ENCODE data around the gene ACTN4. TPM values are rescaled to one million over a fixed set of nuclear protein-coding genes. Genes with fewer than 3 reads are reported as not detected.
A peak's percentile ranks its signal among the peaks of the same experiment; 100 is the strongest.

ACTN4 gene
- total and polyA plus RNA-seq, 2 donors (not counting 1 experiment from before 2014, with no cell fraction given), result 108 to 164 TPM

- no peaks in the 10 kb centered on the region for H3K9me3 ChIP-seq (ENCODE audit: control extremely low read depth in 1 of 3, control insufficient read depth in 2 of 3, insufficient read depth in 1 of 3, low read length in 2 of 3)
- WGBS (ENCODE audit: insufficient coverage), result 83% methylated on average over 1 of the region's 8 CpGs
- H3K27me3 ChIP-seq (replicated peaks in 1 of 4; ENCODE audit: control extremely low read depth in 1 of 4, control insufficient read depth in 3 of 4, insufficient read depth in 4 of 4, low read length in 3 of 4), result no peaks in the 10 kb centered on the region
- peaks cover 23 to 34% of the 10 kb centered on the region in 2 donors for H3K4me1 ChIP-seq (ENCODE audit: control insufficient read depth in 2 of 2, insufficient read depth in 2 of 2, low read length in 2 of 2)
- peaks cover 74% of the 10 kb centered on the region for H3K79me2 ChIP-seq (ENCODE audit: control insufficient read depth, insufficient read depth, low read length)
- H2AFZ ChIP-seq (ENCODE audit: insufficient read depth, low read depth, low read length, poor library complexity, severe bottlenecking), result no peak overlapping the region
- Mint-ChIP-seq H3K4me3 (peak overlapping the region; percentile 90), H3K4me1 (peaks cover 52% of the 10 kb centered on the region), H3K27ac (peak overlapping the region; percentile 46), H3K9me3 (ENCODE audit: insufficient read depth) (no peaks in the 10 kb centered on the region), H3K27me3 (no peaks in the 10 kb centered on the region)
- no peak overlapping the region for H3K27ac ChIP-seq (ENCODE audit: low read length in 2 of 2)
- peak overlapping the region; percentile 83 for H3K4me2 ChIP-seq (replicated peaks; ENCODE audit: low read depth, low read length, poor library complexity, severe bottlenecking)
- no peak for TF ChIP-seq EZH2 (IDR thresholded peaks at IDR 0.05; ENCODE audit: borderline replicate concordance, insufficient read depth, low read depth, low read length, poor library complexity, severe bottlenecking)
- TF ChIP-seq, protein P1, sequence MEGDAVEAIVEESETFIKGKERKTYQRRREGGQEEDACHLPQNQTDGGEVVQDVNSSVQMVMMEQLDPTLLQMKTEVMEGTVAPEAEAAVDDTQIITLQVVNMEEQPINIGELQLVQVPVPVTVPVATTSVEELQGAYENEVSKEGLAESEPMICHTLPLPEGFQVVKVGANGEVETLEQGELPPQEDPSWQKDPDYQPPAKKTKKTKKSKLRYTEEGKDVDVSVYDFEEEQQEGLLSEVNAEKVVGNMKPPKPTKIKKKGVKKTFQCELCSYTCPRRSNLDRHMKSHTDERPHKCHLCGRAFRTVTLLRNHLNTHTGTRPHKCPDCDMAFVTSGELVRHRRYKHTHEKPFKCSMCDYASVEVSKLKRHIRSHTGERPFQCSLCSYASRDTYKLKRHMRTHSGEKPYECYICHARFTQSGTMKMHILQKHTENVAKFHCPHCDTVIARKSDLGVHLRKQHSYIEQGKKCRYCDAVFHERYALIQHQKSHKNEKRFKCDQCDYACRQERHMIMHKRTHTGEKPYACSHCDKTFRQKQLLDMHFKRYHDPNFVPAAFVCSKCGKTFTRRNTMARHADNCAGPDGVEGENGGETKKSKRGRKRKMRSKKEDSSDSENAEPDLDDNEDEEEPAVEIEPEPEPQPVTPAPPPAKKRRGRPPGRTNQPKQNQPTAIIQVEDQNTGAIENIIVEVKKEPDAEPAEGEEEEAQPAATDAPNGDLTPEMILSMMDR (IDR thresholded peaks at IDR 0.05), result no peak
- no peak for DNase-seq
- H4K20me1 ChIP-seq (ENCODE audit: control insufficient read depth, insufficient read depth, low read length, poor library complexity, severe bottlenecking), result peaks cover 43% of the 10 kb centered on the region
- intact Hi-C loops (cut with micrococcal nuclease), result loop anchor here (5.0 kb wide), 1 partner anchor 37 kb away; no protein-coding TSS in a partner anchor
- H3K36me3 ChIP-seq (replicated peaks in 1 of 2; ENCODE audit: control extremely low read depth in 1 of 2, control insufficient read depth in 1 of 2, extremely low read depth in 1 of 2, insufficient read depth in 2 of 2, low read length in 1 of 2), result peaks cover 0 to 9% of the 10 kb centered on the region in 2 experiments
- no peak overlapping the region for H3K4me3 ChIP-seq (ENCODE audit: control extremely low read depth in 1 of 5, extremely low read depth in 1 of 5, insufficient read depth in 1 of 5, low read depth in 2 of 5, low read length in 4 of 5)
- ChIA-PET CTCF (interaction anchor here (1.1 to 2.2 kb wide), 2 partner anchors 15 to 280 kb away, joined by 3 to 6 read pairs; partner anchors contain the start of gene SARS2), POLR2A (interaction anchor here (0.6 kb wide), 2 partner anchors 103 to 227 kb away, joined by 3 read pairs; no protein-coding TSS in a partner anchor)
- ATAC-seq (ENCODE audit: low read depth), result no peak
- no peak overlapping the region for H3K9ac ChIP-seq (ENCODE audit: low read length)
Measured at GRCh38 chr19:38650172-38650775, 2.8 kb downstream of the ACTN4 start.

DNA sequence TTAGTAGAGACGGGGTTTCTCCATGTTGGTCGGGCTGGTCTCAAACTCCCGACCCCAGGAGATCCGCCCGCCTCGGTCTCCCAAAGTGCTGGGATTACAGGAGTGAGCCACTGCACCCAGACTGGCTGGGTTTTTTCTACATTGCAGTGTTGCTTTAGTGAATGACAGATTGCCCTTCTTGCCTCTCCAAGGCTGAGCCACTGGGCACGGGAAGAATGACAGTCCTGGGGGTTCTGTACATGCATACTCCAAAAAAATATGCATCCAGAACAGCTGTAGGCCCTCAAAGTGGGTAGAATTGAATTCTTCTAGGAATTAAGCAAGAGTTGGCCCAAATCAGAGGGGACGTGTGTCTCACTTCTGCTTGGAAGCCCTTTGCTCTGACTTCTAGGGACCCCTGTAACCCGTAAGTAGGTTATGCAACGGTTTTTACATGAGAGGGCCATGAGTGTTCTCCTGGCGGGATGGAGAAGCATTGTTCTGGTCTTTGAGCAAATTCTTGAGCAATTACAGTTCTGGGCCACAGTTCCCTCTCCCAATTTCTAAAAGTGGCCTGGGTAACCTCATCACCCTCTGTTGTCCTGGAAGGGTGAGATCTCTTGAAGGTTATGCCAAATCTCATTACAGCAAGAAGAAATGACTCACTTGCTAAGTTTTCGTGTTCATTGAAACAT lies 3.6 kb downstream of the ACTN4 start:
- H3K27me3 Mint-ChIP-seq, result no peaks in the 10 kb centered on the region
- TF ChIP-seq, protein P1 (IDR thresholded peaks at IDR 0.05), result no peak
- no peak for TF ChIP-seq EZH2 (IDR thresholded peaks at IDR 0.05; ENCODE audit: borderline replicate concordance, insufficient read depth, low read depth, low read length, poor library complexity, severe bottlenecking)
- H3K4me1 ChIP-seq (ENCODE audit: control insufficient read depth in 2 of 2, insufficient read depth in 2 of 2, low read length in 2 of 2), result peaks cover 27 to 37% of the 10 kb centered on the region in 2 donors
- H3K4me3 ChIP-seq (ENCODE audit: control extremely low read depth in 1 of 5, extremely low read depth in 1 of 5, insufficient read depth in 1 of 5, low read depth in 2 of 5, low read length in 4 of 5), result no peak overlapping the region
- H3K27ac Mint-ChIP-seq, result no peak overlapping the region
- intact Hi-C loops (cut with micrococcal nuclease), result loop anchor here (5.0 kb wide), 1 partner anchor 36 kb away; no protein-coding TSS in a partner anchor
- H3K9ac ChIP-seq (ENCODE audit: low read length), result no peak overlapping the region
- H3K9me3 ChIP-seq (ENCODE audit: control extremely low read depth in 1 of 3, control insufficient read depth in 2 of 3, insufficient read depth in 1 of 3, low read length in 2 of 3), result no peaks in the 10 kb centered on the region
- peaks cover 0 to 9% of the 10 kb centered on the region in 2 experiments for H3K36me3 ChIP-seq (replicated peaks in 1 of 2; ENCODE audit: control extremely low read depth in 1 of 2, control insufficient read depth in 1 of 2, extremely low read depth in 1 of 2, insufficient read depth in 2 of 2, low read length in 1 of 2)
- peaks cover 60% of the 10 kb centered on the region for H3K4me1 Mint-ChIP-seq
- H3K27ac ChIP-seq (ENCODE audit: low read length in 2 of 2), result no peak overlapping the region
- ChIA-PET POLR2A (no interaction called here), CTCF (interaction anchor here (2.2 kb wide), 1 partner anchor 16 kb away, joined by 6 read pairs; no protein-coding TSS in a partner anchor)
- H3K27me3 ChIP-seq (replicated peaks in 1 of 4; ENCODE audit: control extremely low read depth in 1 of 4, control insufficient read depth in 3 of 4, insufficient read depth in 4 of 4, low read length in 3 of 4), result no peaks in the 10 kb centered on the region
- no peak overlapping the region for H3K4me2 ChIP-seq (replicated peaks; ENCODE audit: low read depth, low read length, poor library complexity, severe bottlenecking)
- H3K79me2 ChIP-seq (ENCODE audit: control insufficient read depth, insufficient read depth, low read length), result peaks cover 81% of the 10 kb centered on the region
- H2AFZ ChIP-seq (ENCODE audit: insufficient read depth, low read depth, low read length, poor library complexity, severe bottlenecking), result no peak overlapping the region
- WGBS (ENCODE audit: insufficient coverage), result 93% methylated on average over 9 of the region's 12 CpGs
- no peak for DNase-seq
- peaks cover 50% of the 10 kb centered on the region for H4K20me1 ChIP-seq (ENCODE audit: control insufficient read depth, insufficient read depth, low read length, poor library complexity, severe bottlenecking)
- H3K9me3 Mint-ChIP-seq (ENCODE audit: insufficient read depth), result no peaks in the 10 kb centered on the region
- ATAC-seq (ENCODE audit: low read depth), result no peak
- H3K4me3 Mint-ChIP-seq, result peak overlapping the region; percentile 26

All from B cell (primary cell).